ENCODE data around the gene ADAMTSL1.

DNA sequence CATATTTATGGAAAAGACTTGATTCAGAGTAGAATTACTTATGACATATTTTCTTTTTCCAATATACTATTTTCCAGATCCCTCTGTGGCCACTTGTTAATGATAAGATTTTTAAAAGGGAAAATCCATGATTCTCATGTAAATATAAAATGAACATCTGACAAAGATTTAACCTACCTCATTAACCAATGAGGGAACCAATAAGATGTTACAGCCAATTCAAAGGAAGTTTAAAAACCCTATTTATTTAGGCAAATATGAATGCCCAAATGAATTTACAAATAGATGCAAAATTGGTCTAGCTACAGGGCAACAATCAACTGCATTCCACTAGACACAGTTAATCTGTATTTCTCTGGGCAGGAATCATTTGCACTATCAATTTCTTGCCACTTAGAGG, 226.8 kb downstream of the ADAMTSL1 start:
- TF ChIP-seq, protein P1, sequence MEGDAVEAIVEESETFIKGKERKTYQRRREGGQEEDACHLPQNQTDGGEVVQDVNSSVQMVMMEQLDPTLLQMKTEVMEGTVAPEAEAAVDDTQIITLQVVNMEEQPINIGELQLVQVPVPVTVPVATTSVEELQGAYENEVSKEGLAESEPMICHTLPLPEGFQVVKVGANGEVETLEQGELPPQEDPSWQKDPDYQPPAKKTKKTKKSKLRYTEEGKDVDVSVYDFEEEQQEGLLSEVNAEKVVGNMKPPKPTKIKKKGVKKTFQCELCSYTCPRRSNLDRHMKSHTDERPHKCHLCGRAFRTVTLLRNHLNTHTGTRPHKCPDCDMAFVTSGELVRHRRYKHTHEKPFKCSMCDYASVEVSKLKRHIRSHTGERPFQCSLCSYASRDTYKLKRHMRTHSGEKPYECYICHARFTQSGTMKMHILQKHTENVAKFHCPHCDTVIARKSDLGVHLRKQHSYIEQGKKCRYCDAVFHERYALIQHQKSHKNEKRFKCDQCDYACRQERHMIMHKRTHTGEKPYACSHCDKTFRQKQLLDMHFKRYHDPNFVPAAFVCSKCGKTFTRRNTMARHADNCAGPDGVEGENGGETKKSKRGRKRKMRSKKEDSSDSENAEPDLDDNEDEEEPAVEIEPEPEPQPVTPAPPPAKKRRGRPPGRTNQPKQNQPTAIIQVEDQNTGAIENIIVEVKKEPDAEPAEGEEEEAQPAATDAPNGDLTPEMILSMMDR (IDR thresholded peaks at IDR 0.05) = no peak
- TF ChIP-seq POLR2A (IDR thresholded peaks at IDR 0.05) = no peak
